Panc1 (cell line): Measurements from ENCODE around the gene GTF2E1. TPM values are rescaled to one million over a fixed set of nuclear protein-coding genes. Genes with fewer than 3 reads are reported as not detected.

ENCODE experiments used
- ATAC-seq: fragments of 200-7000 bp; cut with Tn5 transposase; 2 replicates; pipeline ENCODE4 v1.9.1; 2020; ENCODE audit warnings: mild to moderate bottlenecking, moderate library complexity
- BruUV-seq: library from RNA; stranded (reverse); fragments of 400-500 nt; replicated peaks from 2 replicates; lab custom pipeline; 2021; lab: Mats Ljungman, UMichigan
- CTCF ChIA-PET: fragments of 300-600 bp; sonication (Branson Sonifier 250); formaldehyde crosslinking; loops from one replicate; lab custom pipeline; 2022; ENCODE audit warnings: antibody characterized with exemption; lab: Charles Lee
- POLR2A ChIA-PET: fragments of 300-600 bp; sonication (Branson Sonifier 250); formaldehyde crosslinking; loops from one replicate; lab custom pipeline; 2022; ENCODE audit warnings: antibody characterized with exemption; lab: Charles Lee
- DNase-seq: peaks from one replicate; pipeline ENCODE4 v3.0.0-alpha.2; 2010; ENCODE audit warnings: low read depth, low spot score
- H3K27ac ChIP-seq: 2 replicates; pipeline ENCODE4 v1.5.1; 2011; ENCODE audit warnings: mild to moderate bottlenecking, low read length, inconsistent platforms
- H3K27me3 ChIP-seq: fragments of 200-500 bp; sonication (Bioruptor generic); 2 replicates; pipeline ENCODE4 v1.6.0; 2014; ENCODE audit warnings: low read length, inconsistent platforms; ENCODE audit not compliant: control insufficient read depth, insufficient read depth
- H3K36me3 ChIP-seq: fragments of 200-500 bp; sonication (Bioruptor generic); 2 replicates; pipeline ENCODE4 v1.5.1; 2014; ENCODE audit warnings: inconsistent platforms, mild to moderate bottlenecking, low read length, moderate library complexity; ENCODE audit not compliant: control insufficient read depth, insufficient read depth
- H3K4me1 ChIP-seq: 2 replicates; pipeline ENCODE4 v1.5.1; 2011; ENCODE audit warnings: inconsistent platforms, mild to moderate bottlenecking, low read length, moderate library complexity; ENCODE audit not compliant: control insufficient read depth, insufficient read depth
- H3K4me3 ChIP-seq, 2 experiments: 2 replicates each; pipeline ENCODE4 v1.5.1; 2011 to 2012; ENCODE audit warnings: low read depth in 2 of 2, low read length in 2 of 2, mild to moderate bottlenecking in 2 of 2, inconsistent platforms in 1 of 2, moderate library complexity in 1 of 2
- H3K9me3 ChIP-seq: fragments of 200-500 bp; sonication (Bioruptor generic); 2 replicates; pipeline ENCODE4 v1.5.1; 2014; ENCODE audit warnings: low read depth, mild to moderate bottlenecking, inconsistent platforms, low read length, moderate library complexity; ENCODE audit not compliant: control insufficient read depth, insufficient read depth
- CTCF ChIP-seq: fragments of 450-650 bp; IDR thresholded peaks from 2 replicates; pipeline ENCODE4 v1.5.1; 2017; ENCODE audit warnings: mild to moderate bottlenecking
- POLR2AphosphoS5 ChIP-seq: IDR thresholded peaks from 2 replicates; pipeline ENCODE4 v1.6.1; 2012; ENCODE audit warnings: mild to moderate bottlenecking, low read depth, low read length, moderate library complexity
- SIN3A ChIP-seq: IDR thresholded peaks from 2 replicates; pipeline ENCODE4 v1.6.1; 2012; ENCODE audit warnings: low read depth, mild to moderate bottlenecking, low read length, moderate library complexity, borderline replicate concordance; ENCODE audit not compliant: insufficient read depth
- TCF7L2 ChIP-seq: IDR thresholded peaks from 2 replicates; pipeline ENCODE4 v1.6.1; 2011; ENCODE audit warnings: mild to moderate bottlenecking, low read depth, low read length, inconsistent platforms
- in situ Hi-C: cut with HindIII; loops from 2 replicates; pipeline ENCODE4 v1.10.0; 2016; ENCODE audit warnings: low sequenced_read_pairs, low pct_unique_long_range_greater_than_20kb
- intact Hi-C: fragments of 100-400 bp; cut with micrococcal nuclease; formaldehyde crosslinking; loops from one replicate; pipeline ENCODE4 v1.10.0; 2022; ENCODE audit not compliant: unreplicated experiment
- total RNA-seq: library from RNA; stranded (reverse); gene quantifications from one replicate; pipeline ENCODE4 v1.2.1, GENCODE V29; 2021; ENCODE audit not compliant: unreplicated experiment
- TF ChIP-seq, protein P1 (sequence below), 2 experiments: IDR thresholded peaks; 2 replicates each; pipeline ENCODE4 v1.6.1; 2011 to 2012; ENCODE audit warnings: low read depth in 2 of 2, control low read depth in 1 of 2, low read length in 1 of 2, mild to moderate bottlenecking in 1 of 2, moderate library complexity in 1 of 2; ENCODE audit not compliant: insufficient read depth in 1 of 2

Gene GTF2E1
- total RNA-seq, 1 experiment from 2014 or later = 32.0 TPM

GRCh38 chr3:120797857-120798256 is 55.3 kb downstream of the GTF2E1 start:
- CTCF ChIA-PET = no interaction called here
- Histone ChIP-seq H3K9me3 (no peaks in the 10 kb centered on the region), H3K4me3 (no peak overlapping the region), H3K27ac (no peak overlapping the region), H3K4me1 (no peaks in the 10 kb centered on the region), H3K27me3 (no peaks in the 10 kb centered on the region), H3K36me3 (no peaks in the 10 kb centered on the region)
- BruUV-seq = no TSS peak
- TF ChIP-seq TCF7L2 (no peak), CTCF (no peak), POLR2AphosphoS5 (no peak), SIN3A (no peak)
- TF ChIP-seq, protein P1, sequence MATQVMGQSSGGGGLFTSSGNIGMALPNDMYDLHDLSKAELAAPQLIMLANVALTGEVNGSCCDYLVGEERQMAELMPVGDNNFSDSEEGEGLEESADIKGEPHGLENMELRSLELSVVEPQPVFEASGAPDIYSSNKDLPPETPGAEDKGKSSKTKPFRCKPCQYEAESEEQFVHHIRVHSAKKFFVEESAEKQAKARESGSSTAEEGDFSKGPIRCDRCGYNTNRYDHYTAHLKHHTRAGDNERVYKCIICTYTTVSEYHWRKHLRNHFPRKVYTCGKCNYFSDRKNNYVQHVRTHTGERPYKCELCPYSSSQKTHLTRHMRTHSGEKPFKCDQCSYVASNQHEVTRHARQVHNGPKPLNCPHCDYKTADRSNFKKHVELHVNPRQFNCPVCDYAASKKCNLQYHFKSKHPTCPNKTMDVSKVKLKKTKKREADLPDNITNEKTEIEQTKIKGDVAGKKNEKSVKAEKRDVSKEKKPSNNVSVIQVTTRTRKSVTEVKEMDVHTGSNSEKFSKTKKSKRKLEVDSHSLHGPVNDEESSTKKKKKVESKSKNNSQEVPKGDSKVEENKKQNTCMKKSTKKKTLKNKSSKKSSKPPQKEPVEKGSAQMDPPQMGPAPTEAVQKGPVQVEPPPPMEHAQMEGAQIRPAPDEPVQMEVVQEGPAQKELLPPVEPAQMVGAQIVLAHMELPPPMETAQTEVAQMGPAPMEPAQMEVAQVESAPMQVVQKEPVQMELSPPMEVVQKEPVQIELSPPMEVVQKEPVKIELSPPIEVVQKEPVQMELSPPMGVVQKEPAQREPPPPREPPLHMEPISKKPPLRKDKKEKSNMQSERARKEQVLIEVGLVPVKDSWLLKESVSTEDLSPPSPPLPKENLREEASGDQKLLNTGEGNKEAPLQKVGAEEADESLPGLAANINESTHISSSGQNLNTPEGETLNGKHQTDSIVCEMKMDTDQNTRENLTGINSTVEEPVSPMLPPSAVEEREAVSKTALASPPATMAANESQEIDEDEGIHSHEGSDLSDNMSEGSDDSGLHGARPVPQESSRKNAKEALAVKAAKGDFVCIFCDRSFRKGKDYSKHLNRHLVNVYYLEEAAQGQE (IDR thresholded peaks at IDR 0.05; ENCODE audit: insufficient read depth in 1 of 2, low read depth in 2 of 2, low read length in 1 of 2) = no peak
- no peak for ATAC-seq
- in situ Hi-C loops (no loop called here), intact Hi-C loops (no loop called here)
- DNase-seq = no peak
- POLR2A ChIA-PET = no interaction called here

DNA sequence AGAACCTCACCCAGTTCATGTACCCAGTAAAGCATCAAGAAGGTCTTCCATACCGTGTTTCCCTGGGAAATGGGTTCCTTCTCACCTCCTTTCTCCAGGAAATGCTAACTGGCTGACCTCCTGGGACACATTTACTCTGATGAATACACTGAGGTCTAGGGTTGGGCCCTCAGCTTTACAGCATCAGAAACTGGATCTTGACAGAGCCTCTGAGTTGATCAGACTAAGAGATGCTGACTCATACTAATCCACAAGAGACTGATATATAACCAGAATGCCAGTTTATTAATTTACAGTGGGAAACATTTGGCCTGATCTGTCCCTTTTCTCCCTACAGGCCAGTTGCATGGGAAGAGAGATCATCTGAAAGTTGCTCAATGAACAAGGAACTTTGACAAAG is 55.8 kb downstream of the GTF2E1 start:
- no TSS peak for BruUV-seq
- H3K27ac ChIP-seq = no peak overlapping the region
- in situ Hi-C loops (no loop called here), intact Hi-C loops (no loop called here)
- DNase-seq = no peak
- no peaks in the 10 kb centered on the region for H3K27me3 ChIP-seq
- no peak overlapping the region for H3K4me3 ChIP-seq
- no peaks in the 10 kb centered on the region for H3K36me3 ChIP-seq
- TF ChIP-seq, protein P1 (IDR thresholded peaks at IDR 0.05; ENCODE audit: insufficient read depth in 1 of 2, low read depth in 2 of 2, low read length in 1 of 2) = no peak
- no peak for TF ChIP-seq CTCF
- no peak for TF ChIP-seq POLR2AphosphoS5
- TF ChIP-seq SIN3A = no peak
- TF ChIP-seq TCF7L2 = no peak
- POLR2A ChIA-PET = no interaction called here
- CTCF ChIA-PET = no interaction called here
- no peaks in the 10 kb centered on the region for H3K4me1 ChIP-seq
- H3K9me3 ChIP-seq = no peaks in the 10 kb centered on the region
- ATAC-seq = no peak
